OCI-LY1 (cell line): ENCODE measurements around the gene ZNF608.

Experiments
- H2AFZ ChIP-seq: fragments of 200-600 bp; sonication (generic), shearing (Covaris generic); 2 replicates; pipeline ENCODE4 v1.6.0; 2014; ENCODE audit warnings: antibody characterized with exemption, mild to moderate bottlenecking, low read length
- H3F3A ChIP-seq: fragments of 200-600 bp; sonication (generic), shearing (Covaris generic); 2 replicates; pipeline ENCODE4 v1.6.0; 2014; ENCODE audit warnings: mild to moderate bottlenecking, antibody characterized with exemption, low read length, moderate library complexity; ENCODE audit not compliant: insufficient read depth
- H3K27ac ChIP-seq: fragments of 200-600 bp; sonication (generic); 2 replicates; pipeline ENCODE4 v1.5.1; 2014; ENCODE audit warnings: low read length, mixed run types, mild to moderate bottlenecking, low read depth; ENCODE audit not compliant: poor library complexity, severe bottlenecking
- H3K27me3 ChIP-seq: fragments of 200-600 bp; sonication (generic); 2 replicates; pipeline ENCODE4 v1.6.0; 2014; ENCODE audit warnings: antibody characterized with exemption, mild to moderate bottlenecking, low read length, moderate library complexity; ENCODE audit not compliant: insufficient read depth
- H3K36me3 ChIP-seq: fragments of 200-600 bp; sonication (generic); 2 replicates; pipeline ENCODE4 v1.6.1; 2014; ENCODE audit warnings: mild to moderate bottlenecking, antibody characterized with exemption, low read length, moderate library complexity, mixed read lengths; ENCODE audit not compliant: insufficient read depth
- H3K4me1 ChIP-seq: fragments of 200-600 bp; sonication (generic); 2 replicates; pipeline ENCODE4 v1.5.1; 2014; ENCODE audit warnings: mild to moderate bottlenecking, low read length, moderate library complexity; ENCODE audit not compliant: insufficient read depth, severe bottlenecking
- H3K4me2 ChIP-seq: fragments of 200-600 bp; sonication (generic), shearing (Covaris generic); 2 replicates; pipeline ENCODE4 v1.6.1; 2014; ENCODE audit warnings: low read length
- H3K4me3 ChIP-seq: fragments of 200-600 bp; sonication (generic); 2 replicates; pipeline ENCODE4 v1.5.1; 2014; ENCODE audit warnings: low read length, low read depth, mild to moderate bottlenecking, mixed read lengths; ENCODE audit not compliant: poor library complexity, severe bottlenecking
- H3K79me2 ChIP-seq: fragments of 200-600 bp; shearing (Covaris generic); 2 replicates; pipeline ENCODE4 v1.6.1; 2016; ENCODE audit warnings: mixed run types, low read length, mixed read lengths; ENCODE audit not compliant: insufficient read depth
- H3K9ac ChIP-seq: fragments of 200-600 bp; sonication (generic), shearing (Covaris generic); 2 replicates; pipeline ENCODE4 v1.6.1; 2014; ENCODE audit warnings: mild to moderate bottlenecking, low read length, mixed read lengths
- H3K9me2 ChIP-seq: fragments of 200-600 bp; sonication (generic), shearing (Covaris generic); 2 replicates; pipeline ENCODE4 v1.6.1; 2014; ENCODE audit warnings: low read depth, mild to moderate bottlenecking, low read length, mixed read lengths
- H3K9me3 ChIP-seq: fragments of 200-600 bp; shearing (Covaris generic); 2 replicates; pipeline ENCODE4 v1.6.1; 2014; ENCODE audit warnings: low read length, mixed read lengths
- H4K20me1 ChIP-seq: fragments of 200-600 bp; sonication (generic), shearing (Covaris generic); 2 replicates; pipeline ENCODE4 v1.6.0; 2016; ENCODE audit warnings: mild to moderate bottlenecking, low read length; ENCODE audit not compliant: insufficient read depth
- CTCF ChIP-seq: fragments of 200-600 bp; sonication (generic), shearing (Covaris generic); IDR thresholded peaks from 2 replicates; pipeline ENCODE4 v1.5.1; 2017; ENCODE audit warnings: mild to moderate bottlenecking, antibody characterized with exemption, low read length, moderate library complexity, mixed read lengths
- EZH2 ChIP-seq: fragments of 200-600 bp; sonication (generic), shearing (Covaris generic); IDR thresholded peaks from 2 replicates; pipeline ENCODE4 v1.8.0; 2017; ENCODE audit warnings: borderline replicate concordance, mixed run types, mild to moderate bottlenecking, antibody characterized with exemption, low read length, moderate library complexity, mixed read lengths

The ZNF608 gene

GRCh38 chr5:124741711-124742496 is 4.5 kb downstream of the ZNF608 start:
- Histone ChIP-seq H3K79me2 (peaks cover 98% of the 10 kb centered on the region), H2AFZ (no peak overlapping the region), H3K27ac (peak overlapping the region; percentile 99), H3K4me1 (peaks cover 61% of the 10 kb centered on the region), H3F3A (no peaks in the 10 kb centered on the region), H3K4me2 (peak overlapping the region; percentile 77), H3K9ac (peak overlapping the region; percentile 96), H4K20me1 (no peaks in the 10 kb centered on the region), H3K9me2 (no peaks in the 10 kb centered on the region), H3K36me3 (peaks cover 11% of the 10 kb centered on the region), H3K27me3 (no peaks in the 10 kb centered on the region), H3K4me3 (peak overlapping the region; percentile 78), H3K9me3 (no peaks in the 10 kb centered on the region)
- TF ChIP-seq EZH2 (no peak), CTCF (no peak)

GRCh38 chr5:124740991-124741583 is 5.4 kb downstream of the ZNF608 start:
- Histone ChIP-seq H3K36me3 (peaks cover 11% of the 10 kb centered on the region), H3K4me1 (peaks cover 69% of the 10 kb centered on the region), H3K9me3 (no peaks in the 10 kb centered on the region), H3K4me3 (peak overlapping the region; percentile 78), H4K20me1 (no peaks in the 10 kb centered on the region), H2AFZ (no peak overlapping the region), H3K9ac (peak overlapping the region; percentile 96), H3K9me2 (no peaks in the 10 kb centered on the region), H3K27me3 (no peaks in the 10 kb centered on the region), H3F3A (no peaks in the 10 kb centered on the region), H3K27ac (peak overlapping the region; percentile 99), H3K79me2 (peaks cover 100% of the 10 kb centered on the region), H3K4me2 (peak overlapping the region; percentile 77)
- no peak for TF ChIP-seq EZH2
- TF ChIP-seq CTCF = no peak

GRCh38 chr5:124740071-124740470 is 6.4 kb downstream of the ZNF608 start:
- Histone ChIP-seq H3K4me3 (peak overlapping the region; percentile 78), H3K36me3 (peaks cover 11% of the 10 kb centered on the region), H3K27me3 (no peaks in the 10 kb centered on the region), H3K79me2 (peaks cover 100% of the 10 kb centered on the region), H2AFZ (no peak overlapping the region), H3K9ac (peak overlapping the region; percentile 96), H3K4me1 (peaks cover 77% of the 10 kb centered on the region), H4K20me1 (no peaks in the 10 kb centered on the region), H3K4me2 (peak overlapping the region; percentile 77), H3K9me2 (no peaks in the 10 kb centered on the region), H3K9me3 (no peaks in the 10 kb centered on the region), H3K27ac (peak overlapping the region; percentile 99), H3F3A (no peaks in the 10 kb centered on the region)
- TF ChIP-seq CTCF (no peak), EZH2 (no peak)
